Neural cell (in vitro differentiated cells): ENCODE results near the gene CCDC148. TPM values are rescaled to one million over a fixed set of nuclear protein-coding genes. Genes with fewer than 3 reads are reported as not detected.

Experiments used
- H2AFZ ChIP-seq: fragments of 200-600, 300-800 bp; sonication (generic), shearing (Covaris generic); 2 replicates; pipeline ENCODE4 v1.6.0; 2014; ENCODE audit warnings: low read depth, mild to moderate bottlenecking, antibody characterized with exemption, low read length, moderate library complexity
- H3F3A ChIP-seq: fragments of 200-600 bp; shearing (Covaris generic); 2 replicates; pipeline ENCODE4 v1.6.1; 2016; ENCODE audit warnings: mild to moderate bottlenecking, moderate library complexity, mixed read lengths, antibody characterized with exemption, low read length; ENCODE audit not compliant: insufficient read depth, poor library complexity, severe bottlenecking
- H3K27ac ChIP-seq: fragments of 200-600, 300-800 bp; sonication (generic), shearing (Covaris generic); 2 replicates; pipeline ENCODE4 v1.5.1; 2014; ENCODE audit warnings: mild to moderate bottlenecking, low read length, moderate library complexity
- H3K27me3 ChIP-seq: fragments of 300-800, 200-600 bp; sonication (generic), shearing (Covaris generic); 2 replicates; pipeline ENCODE4 v1.6.0; 2014; ENCODE audit warnings: mild to moderate bottlenecking, low read depth, low read length, moderate library complexity; ENCODE audit not compliant: insufficient read depth
- H3K36me3 ChIP-seq: fragments of 300-800, 200-600 bp; sonication (generic), shearing (Covaris generic); 2 replicates; pipeline ENCODE4 v1.5.1; 2014; ENCODE audit warnings: mild to moderate bottlenecking, antibody characterized with exemption, low read length, moderate library complexity; ENCODE audit not compliant: insufficient read depth
- H3K4me2 ChIP-seq: fragments of 300-800, 200-600 bp; sonication (generic), shearing (Covaris generic); 2 replicates; pipeline ENCODE4 v1.6.0; 2014; ENCODE audit warnings: mild to moderate bottlenecking, low read length
- H3K4me3 ChIP-seq: fragments of 300-800, 200-600 bp; sonication (generic), shearing (Covaris generic); 2 replicates; pipeline ENCODE4 v1.5.1; 2014; ENCODE audit warnings: mild to moderate bottlenecking, low read length, moderate library complexity
- H3K79me2 ChIP-seq: fragments of 200-600 bp; shearing (Covaris generic); replicated peaks from 2 replicates; pipeline ENCODE4 v1.6.0; 2014; ENCODE audit warnings: mild to moderate bottlenecking, low read length, moderate library complexity; ENCODE audit not compliant: insufficient read depth
- H3K9ac ChIP-seq: fragments of 300-800, 200-600 bp; sonication (generic), shearing (Covaris generic); 2 replicates; pipeline ENCODE4 v1.6.1; 2016; ENCODE audit warnings: mild to moderate bottlenecking, low read length, mixed read lengths
- H3K9me2 ChIP-seq: fragments of 200-600 bp; shearing (Covaris generic); 2 replicates; pipeline ENCODE4 v1.6.1; 2016; ENCODE audit warnings: mild to moderate bottlenecking, low read length, mixed read lengths; ENCODE audit not compliant: insufficient read depth
- H3K9me3 ChIP-seq: fragments of 200-600, 300-800 bp; sonication (generic), shearing (Covaris generic); 2 replicates; pipeline ENCODE4 v1.6.1; 2016; ENCODE audit warnings: mild to moderate bottlenecking, mixed run types, low read length, moderate library complexity, mixed read lengths
- H4K20me1 ChIP-seq: fragments of 200-600 bp; shearing (Covaris generic); 2 replicates; pipeline ENCODE4 v1.6.1; 2016; ENCODE audit warnings: mild to moderate bottlenecking, mixed run types; ENCODE audit not compliant: insufficient read depth
- CTCF ChIP-seq: fragments of 450-650 bp; IDR thresholded peaks from 2 replicates; pipeline ENCODE4 v1.5.1; 2014; ENCODE audit warnings: antibody characterized with exemption, mild to moderate bottlenecking, moderate library complexity; ENCODE audit not compliant: poor library complexity, severe bottlenecking
- EP300 ChIP-seq: fragments of 450-650 bp; conservative IDR thresholded peaks from 2 replicates; pipeline ENCODE4 v1.6.1; 2014; ENCODE audit warnings: antibody characterized with exemption, mild to moderate bottlenecking, moderate library complexity; ENCODE audit not compliant: poor library complexity, severe bottlenecking
- EZH2 ChIP-seq: fragments of 200-600, 300-800 bp; shearing (Covaris generic), sonication (generic); IDR thresholded peaks from 2 replicates; pipeline ENCODE4 v1.6.1; 2014; ENCODE audit warnings: antibody characterized with exemption, low read length, borderline replicate concordance, mild to moderate bottlenecking; ENCODE audit not compliant: insufficient read depth, poor library complexity, severe bottlenecking
- MXI1 ChIP-seq: fragments of 450-650 bp; conservative IDR thresholded peaks from 2 replicates; pipeline ENCODE4 v1.6.1; 2014; ENCODE audit warnings: antibody characterized with exemption, mild to moderate bottlenecking; ENCODE audit not compliant: poor library complexity, severe bottlenecking
- POLR2AphosphoS5 ChIP-seq: IDR thresholded peaks from 2 replicates; pipeline ENCODE4 v1.6.1; 2012
- RAD21 ChIP-seq: fragments of 450-650 bp; conservative IDR thresholded peaks from 2 replicates; pipeline ENCODE4 v1.6.1; 2014; ENCODE audit warnings: antibody characterized with exemption, mild to moderate bottlenecking, moderate library complexity
- SMC3 ChIP-seq: fragments of 450-650 bp; conservative IDR thresholded peaks from 2 replicates; pipeline ENCODE4 v1.6.1; 2014; ENCODE audit warnings: antibody characterized with exemption, mild to moderate bottlenecking, moderate library complexity; ENCODE audit not compliant: poor library complexity
- TAF1 ChIP-seq: IDR thresholded peaks from 2 replicates; pipeline ENCODE4 v1.6.1; 2012; ENCODE audit warnings: low read depth
- polyA plus RNA-seq: library from polyadenylated mRNA; depleted of rRNA; stranded (reverse); fragments of >200 nt; gene quantifications from 2 replicates; pipeline ENCODE4 v1.2.3, GENCODE V29; 2014
- TF ChIP-seq, protein P1 (sequence below): IDR thresholded peaks from 2 replicates; pipeline ENCODE4 v1.6.1; 2012; ENCODE audit warnings: borderline replicate concordance

The CCDC148 gene
- polyA plus RNA-seq, 1 donor from 2014 or later, result 1.8 TPM

DNA sequence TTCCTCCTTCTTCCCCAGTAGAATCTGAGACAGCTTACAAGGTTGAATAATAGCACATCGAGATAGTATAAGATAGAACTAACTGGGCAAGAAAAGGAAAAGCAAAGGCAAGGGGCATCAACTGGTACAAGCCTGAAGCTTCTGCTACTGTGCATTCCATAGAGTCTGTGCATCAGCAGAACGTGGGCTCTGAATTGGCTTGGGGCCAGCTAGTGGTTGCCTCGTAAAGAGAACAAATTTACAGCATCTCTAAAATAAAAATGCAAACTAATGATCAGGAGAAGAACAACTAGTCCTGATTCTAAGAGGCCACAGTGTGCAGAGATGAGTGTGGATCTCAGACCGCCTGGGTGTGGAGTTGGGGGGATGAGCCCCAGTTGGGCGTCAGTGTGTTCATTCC is 318.3 kb downstream of the CCDC148 start:
- H3K9me3 ChIP-seq, result no peaks in the 10 kb centered on the region
- no peaks in the 10 kb centered on the region for H4K20me1 ChIP-seq
- no peak overlapping the region for H2AFZ ChIP-seq
- no peak overlapping the region for H3K4me3 ChIP-seq
- H3K79me2 ChIP-seq, result no peaks in the 10 kb centered on the region
- H3F3A ChIP-seq, result no peaks in the 10 kb centered on the region
- H3K27ac ChIP-seq, result no peak overlapping the region
- TF ChIP-seq RAD21, result no peak
- TF ChIP-seq SMC3, result no peak
- TF ChIP-seq TAF1, result no peak
- no peak for TF ChIP-seq CTCF
- TF ChIP-seq EP300, result no peak
- TF ChIP-seq, protein P1, sequence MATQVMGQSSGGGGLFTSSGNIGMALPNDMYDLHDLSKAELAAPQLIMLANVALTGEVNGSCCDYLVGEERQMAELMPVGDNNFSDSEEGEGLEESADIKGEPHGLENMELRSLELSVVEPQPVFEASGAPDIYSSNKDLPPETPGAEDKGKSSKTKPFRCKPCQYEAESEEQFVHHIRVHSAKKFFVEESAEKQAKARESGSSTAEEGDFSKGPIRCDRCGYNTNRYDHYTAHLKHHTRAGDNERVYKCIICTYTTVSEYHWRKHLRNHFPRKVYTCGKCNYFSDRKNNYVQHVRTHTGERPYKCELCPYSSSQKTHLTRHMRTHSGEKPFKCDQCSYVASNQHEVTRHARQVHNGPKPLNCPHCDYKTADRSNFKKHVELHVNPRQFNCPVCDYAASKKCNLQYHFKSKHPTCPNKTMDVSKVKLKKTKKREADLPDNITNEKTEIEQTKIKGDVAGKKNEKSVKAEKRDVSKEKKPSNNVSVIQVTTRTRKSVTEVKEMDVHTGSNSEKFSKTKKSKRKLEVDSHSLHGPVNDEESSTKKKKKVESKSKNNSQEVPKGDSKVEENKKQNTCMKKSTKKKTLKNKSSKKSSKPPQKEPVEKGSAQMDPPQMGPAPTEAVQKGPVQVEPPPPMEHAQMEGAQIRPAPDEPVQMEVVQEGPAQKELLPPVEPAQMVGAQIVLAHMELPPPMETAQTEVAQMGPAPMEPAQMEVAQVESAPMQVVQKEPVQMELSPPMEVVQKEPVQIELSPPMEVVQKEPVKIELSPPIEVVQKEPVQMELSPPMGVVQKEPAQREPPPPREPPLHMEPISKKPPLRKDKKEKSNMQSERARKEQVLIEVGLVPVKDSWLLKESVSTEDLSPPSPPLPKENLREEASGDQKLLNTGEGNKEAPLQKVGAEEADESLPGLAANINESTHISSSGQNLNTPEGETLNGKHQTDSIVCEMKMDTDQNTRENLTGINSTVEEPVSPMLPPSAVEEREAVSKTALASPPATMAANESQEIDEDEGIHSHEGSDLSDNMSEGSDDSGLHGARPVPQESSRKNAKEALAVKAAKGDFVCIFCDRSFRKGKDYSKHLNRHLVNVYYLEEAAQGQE, result no peak
- TF ChIP-seq EZH2, result no peak
- TF ChIP-seq MXI1, result no peak
- no peak for TF ChIP-seq POLR2AphosphoS5
- H3K9me2 ChIP-seq, result no peaks in the 10 kb centered on the region
- H3K9ac ChIP-seq, result no peak overlapping the region
- H3K4me2 ChIP-seq, result no peak overlapping the region
- H3K36me3 ChIP-seq, result no peaks in the 10 kb centered on the region
- no peaks in the 10 kb centered on the region for H3K27me3 ChIP-seq

- Histone ChIP-seq H3K9ac (no peak overlapping the region), H3K27ac (no peak overlapping the region), H3K4me3 (no peak overlapping the region), H3K27me3 (no peaks in the 10 kb centered on the region), H3K79me2 (no peaks in the 10 kb centered on the region), H3K4me2 (no peak overlapping the region), H3K36me3 (no peaks in the 10 kb centered on the region), H2AFZ (no peak overlapping the region), H4K20me1 (no peaks in the 10 kb centered on the region), H3K9me3 (no peaks in the 10 kb centered on the region), H3K9me2 (no peaks in the 10 kb centered on the region), H3F3A (no peaks in the 10 kb centered on the region)
- no peak for TF ChIP-seq TAF1
- no peak for TF ChIP-seq MXI1
- no peak for TF ChIP-seq POLR2AphosphoS5
- TF ChIP-seq SMC3, result no peak
- TF ChIP-seq RAD21, result no peak
- no peak for TF ChIP-seq EP300
- no peak for TF ChIP-seq CTCF
- TF ChIP-seq, protein P1, result no peak
- no peak for TF ChIP-seq EZH2
Observed at GRCh38 chr2:158135096-158135495, 321.5 kb downstream of the CCDC148 start.
